MCF 10A (cell line): ENCODE data around the gene AARS2. TPM values are rescaled to one million over a fixed set of nuclear protein-coding genes. Genes with fewer than 3 reads are reported as not detected.
A peak's percentile ranks its signal among the peaks of the same experiment; 100 is the strongest.
"Not testable (repeated sequence)": the region's sequence is repeated elsewhere in the genome, so short reads cannot be mapped to it uniquely, and the experiment has no call there.

ENCODE experiments used
- BruUV-seq: library from RNA; stranded (reverse); fragments of 400-500 nt; replicated peaks from 2 replicates; lab custom pipeline; 2021; lab: Mats Ljungman, UMichigan
- CTCF ChIA-PET: fragments of 300-600 bp; sonication (Branson Sonifier 250); formaldehyde crosslinking; extraction: SDS; loops from one replicate; lab custom pipeline; 2021; ENCODE audit warnings: antibody characterized with exemption, inconsistent platforms; lab: Yijun Ruan, JAX
- POLR2A ChIA-PET: fragments of 300-600, 350-650 bp; sonication (Branson Sonifier 250); formaldehyde crosslinking; extraction: SDS; loops from one replicate; lab custom pipeline; 2020; ENCODE audit warnings: antibody characterized with exemption, inconsistent platforms; lab: Yijun Ruan, JAX
- DNase-seq: peaks from one replicate; pipeline ENCODE4 v3.0.0-alpha.2; 2018; ENCODE audit not compliant: unreplicated experiment
- H3K27ac Mint-ChIP-seq: one replicate; pipeline ENCODE4 v1.8.0; 2022; ENCODE audit warnings: mild to moderate bottlenecking, low read depth, mixed read lengths; ENCODE audit not compliant: unreplicated experiment
- H3K27me3 Mint-ChIP-seq: one replicate; pipeline ENCODE4 v1.8.0; 2022; ENCODE audit warnings: mixed read lengths; ENCODE audit not compliant: insufficient read depth, unreplicated experiment
- H3K36me3 Mint-ChIP-seq: one replicate; pipeline ENCODE4 v1.8.0; 2022; ENCODE audit warnings: mild to moderate bottlenecking, moderate library complexity, mixed read lengths; ENCODE audit not compliant: insufficient read depth, unreplicated experiment
- H3K4me1 Mint-ChIP-seq: one replicate; pipeline ENCODE4 v1.8.0; 2022; ENCODE audit warnings: mixed read lengths; ENCODE audit not compliant: insufficient read depth, unreplicated experiment
- H3K4me3 Mint-ChIP-seq: one replicate; pipeline ENCODE4 v1.8.0; 2022; ENCODE audit warnings: mild to moderate bottlenecking, moderate library complexity, mixed read lengths; ENCODE audit not compliant: unreplicated experiment
- H3K9me3 Mint-ChIP-seq: one replicate; pipeline ENCODE4 v1.8.0; 2022; ENCODE audit warnings: mixed read lengths; ENCODE audit not compliant: unreplicated experiment
- intact Hi-C: fragments of 100-400 bp; cut with micrococcal nuclease; formaldehyde crosslinking; loops from 2 replicates; pipeline ENCODE4 v1.14.1; 2022
- total RNA-seq: library from RNA; stranded (reverse); gene quantifications from 2 replicates; pipeline ENCODE4 v1.2.3, GENCODE V29; 2022
- TF ChIP-seq, protein P1 (sequence below): fragments of 200-600 bp; IDR thresholded peaks from one replicate; pipeline ENCODE4 v1.8.0; 2022; ENCODE audit warnings: antibody characterized with exemption, mild to moderate bottlenecking; ENCODE audit not compliant: unreplicated experiment

AARS2 gene
- total RNA-seq, 1 experiment from 2014 or later: 15.5 TPM

DNA sequence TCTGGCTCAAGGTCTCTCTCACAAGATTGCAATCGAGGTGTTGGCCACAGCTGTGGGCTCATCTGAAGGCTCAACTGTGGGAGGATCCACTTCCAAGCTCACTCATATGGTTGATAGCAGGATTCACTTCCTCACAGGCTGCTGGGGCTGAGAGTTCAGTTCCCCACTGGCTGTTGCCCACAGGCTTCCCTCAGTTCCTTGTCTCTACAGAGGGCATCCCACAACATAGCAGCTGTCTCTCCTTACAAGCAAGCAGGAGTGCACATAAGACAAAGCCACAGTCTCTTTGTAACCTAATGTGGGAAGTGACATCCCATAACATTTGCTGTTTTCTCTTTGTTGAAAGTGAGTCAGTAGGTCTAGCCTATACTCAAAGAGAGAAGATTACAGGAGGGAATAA, 43.3 kb upstream of the AARS2 start:
- ChIA-PET CTCF (interaction anchor here (1.1 to 1.2 kb wide), 2 partner anchors 9 to 42 kb away, joined by 3 read pairs; no protein-coding TSS in a partner anchor), POLR2A (no interaction called here)
- BruUV-seq: no TSS peak
- no peaks in the 10 kb centered on the region for H3K36me3 Mint-ChIP-seq
- no peaks in the 10 kb centered on the region for H3K9me3 Mint-ChIP-seq
- peaks cover 47% of the 10 kb centered on the region for H3K27me3 Mint-ChIP-seq
- H3K4me1 Mint-ChIP-seq: no peaks in the 10 kb centered on the region
- H3K4me3 Mint-ChIP-seq: no peak overlapping the region
- no peak overlapping the region for H3K27ac Mint-ChIP-seq
- intact Hi-C loops: no loop called here
- no peak for DNase-seq
- TF ChIP-seq, protein P1, sequence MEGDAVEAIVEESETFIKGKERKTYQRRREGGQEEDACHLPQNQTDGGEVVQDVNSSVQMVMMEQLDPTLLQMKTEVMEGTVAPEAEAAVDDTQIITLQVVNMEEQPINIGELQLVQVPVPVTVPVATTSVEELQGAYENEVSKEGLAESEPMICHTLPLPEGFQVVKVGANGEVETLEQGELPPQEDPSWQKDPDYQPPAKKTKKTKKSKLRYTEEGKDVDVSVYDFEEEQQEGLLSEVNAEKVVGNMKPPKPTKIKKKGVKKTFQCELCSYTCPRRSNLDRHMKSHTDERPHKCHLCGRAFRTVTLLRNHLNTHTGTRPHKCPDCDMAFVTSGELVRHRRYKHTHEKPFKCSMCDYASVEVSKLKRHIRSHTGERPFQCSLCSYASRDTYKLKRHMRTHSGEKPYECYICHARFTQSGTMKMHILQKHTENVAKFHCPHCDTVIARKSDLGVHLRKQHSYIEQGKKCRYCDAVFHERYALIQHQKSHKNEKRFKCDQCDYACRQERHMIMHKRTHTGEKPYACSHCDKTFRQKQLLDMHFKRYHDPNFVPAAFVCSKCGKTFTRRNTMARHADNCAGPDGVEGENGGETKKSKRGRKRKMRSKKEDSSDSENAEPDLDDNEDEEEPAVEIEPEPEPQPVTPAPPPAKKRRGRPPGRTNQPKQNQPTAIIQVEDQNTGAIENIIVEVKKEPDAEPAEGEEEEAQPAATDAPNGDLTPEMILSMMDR: no peak

GRCh38 chr6:44355640-44356039, 42.5 kb upstream of the AARS2 start:
- CTCF ChIA-PET: interaction anchor here (0.5 to 1.2 kb wide), 3 partner anchors 10 to 92 kb away, joined by 3 read pairs; partner anchors contain the start of gene AARS2
- DNase-seq: no peak
- POLR2A ChIA-PET: interaction anchor here (0.6 kb wide), 1 partner anchor 15 kb away, joined by 3 read pairs; no protein-coding TSS in a partner anchor
- Mint-ChIP-seq H3K4me3 (no peak overlapping the region), H3K27ac (no peak overlapping the region), H3K27me3 (peaks cover 47% of the 10 kb centered on the region), H3K9me3 (no peaks in the 10 kb centered on the region), H3K36me3 (no peaks in the 10 kb centered on the region), H3K4me1 (no peaks in the 10 kb centered on the region)
- TF ChIP-seq, protein P1: no peak
- intact Hi-C loops: no loop called here
- no TSS peak for BruUV-seq

GRCh38 chr6:44353336-44353735, 40.2 kb upstream of the AARS2 start:
- no peaks in the 10 kb centered on the region for H3K9me3 Mint-ChIP-seq
- peak; percentile 13 for DNase-seq

DNA sequence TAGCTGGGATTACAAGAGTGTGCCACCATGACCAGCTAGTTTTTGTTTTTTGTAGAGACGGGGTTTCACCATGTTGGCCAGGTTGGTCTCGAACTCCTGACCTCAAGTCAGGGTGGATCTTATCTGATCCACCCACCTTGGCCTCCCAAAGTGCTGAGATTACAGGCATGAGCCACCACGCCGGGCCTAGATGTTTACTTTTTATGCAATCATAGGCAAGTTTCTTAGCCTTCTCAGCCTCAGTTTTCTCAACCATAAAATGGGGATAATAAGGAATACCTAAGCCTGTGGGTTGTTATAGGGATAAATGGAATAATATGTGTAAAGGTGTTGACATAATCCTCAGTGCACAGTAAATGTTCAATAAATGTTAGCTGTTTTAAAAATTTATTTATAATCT, 39.1 kb upstream of the AARS2 start:
- POLR2A ChIA-PET: no interaction called here
- no peak overlapping the region for H3K4me3 Mint-ChIP-seq
- H3K27ac Mint-ChIP-seq: no peak overlapping the region
- H3K4me1 Mint-ChIP-seq: no peaks in the 10 kb centered on the region
- H3K36me3 Mint-ChIP-seq: no peaks in the 10 kb centered on the region
- H3K9me3 Mint-ChIP-seq: no peaks in the 10 kb centered on the region
- intact Hi-C loops: no loop called here
- TF ChIP-seq, protein P1: no peak
- no peak for DNase-seq
- peaks cover 19% of the 10 kb centered on the region for H3K27me3 Mint-ChIP-seq
- CTCF ChIA-PET: no interaction called here
- BruUV-seq: no TSS peak

More at GRCh38 chr6:44353336-44353735, 40.2 kb upstream of the AARS2 start:
- CTCF ChIA-PET: interaction anchor here (0.6 kb wide), 1 partner anchor 16 kb away, joined by 6 read pairs; no protein-coding TSS in a partner anchor
- Mint-ChIP-seq H3K27ac (no peak overlapping the region), H3K36me3 (no peaks in the 10 kb centered on the region), H3K4me3 (no peak overlapping the region), H3K4me1 (no peaks in the 10 kb centered on the region), H3K27me3 (peaks cover 29% of the 10 kb centered on the region)
- intact Hi-C loops: no loop called here
- POLR2A ChIA-PET: no interaction called here
- no TSS peak for BruUV-seq
- TF ChIP-seq, protein P1: no peak

DNA sequence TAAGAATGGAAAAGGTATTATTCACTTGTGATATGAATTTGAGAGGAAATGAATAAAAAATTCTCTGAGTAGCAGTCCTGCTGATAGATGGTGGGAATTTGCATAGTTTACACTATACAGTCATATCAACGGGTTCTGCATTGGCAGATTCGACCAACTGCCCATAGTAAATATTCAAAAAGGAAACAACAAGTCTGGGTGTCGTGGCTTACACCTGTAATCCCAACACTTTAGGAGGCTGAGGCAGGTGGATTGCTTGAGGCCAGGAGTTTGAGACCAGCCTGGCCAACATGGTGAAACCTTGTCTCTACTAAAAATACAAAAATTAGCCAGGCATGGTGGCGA, 37.5 kb upstream of the AARS2 start:
- CTCF ChIA-PET: interaction anchor here (0.6 kb wide), 1 partner anchor 14 kb away, joined by 3 read pairs; no protein-coding TSS in a partner anchor
- BruUV-seq: not testable (repeated sequence)

More for the DNA sequence above, 37.5 kb upstream of the AARS2 start:
- H3K27ac Mint-ChIP-seq, H3K4me1 Mint-ChIP-seq, POLR2A ChIA-PET, H3K4me3 Mint-ChIP-seq, DNase-seq, intact Hi-C loops, H3K9me3 Mint-ChIP-seq, H3K36me3 Mint-ChIP-seq, H3K27me3 Mint-ChIP-seq: not testable (repeated sequence)
